GM12878 (cell line): Measurements from ENCODE around the gene STK33. TPM values are rescaled to one million over a fixed set of nuclear protein-coding genes. Genes with fewer than 3 reads are reported as not detected.

Source experiments
- ATAC-seq: fragments of 200-7000 bp; cut with Tn5 transposase; 3 replicates; pipeline ENCODE4 v1.9.1; 2020; ENCODE audit warnings: mild to moderate bottlenecking, moderate library complexity
- BruUV-seq: library from RNA; stranded (reverse); fragments of 400-500 nt; replicated peaks from 2 replicates; lab custom pipeline; 2021; lab: Mats Ljungman, UMichigan
- CTCF ChIA-PET: fragments of 300-600 bp; sonication (Branson Sonifier 250); formaldehyde crosslinking; extraction: SDS; loops from one replicate; lab custom pipeline; 2021; ENCODE audit warnings: inconsistent platforms; lab: Yijun Ruan, JAX
- POLR2A ChIA-PET: fragments of 350-600 bp; formaldehyde crosslinking; extraction: SDS; loops from one replicate; lab custom pipeline; 2021; ENCODE audit warnings: inconsistent platforms; lab: Charles Lee
- RAD21 ChIA-PET: fragments of 300-600 bp; sonication (Branson Sonifier 250); formaldehyde crosslinking; loops from one replicate; lab custom pipeline; 2023; ENCODE audit warnings: antibody characterized with exemption; ENCODE audit not compliant: unreplicated experiment; lab: Charles Lee
- SMC1A ChIA-PET: fragments of 300-600 bp; sonication (Branson Sonifier 250); formaldehyde crosslinking; loops from one replicate; lab custom pipeline; 2023; ENCODE audit not compliant: unreplicated experiment, uncharacterized antibody; lab: Charles Lee
- DNase-seq: peaks from one replicate; pipeline ENCODE4 v3.0.0-alpha.2; 2011; ENCODE audit warnings: low read depth, low spot score
- FAIRE-seq: peaks from 3 replicates; lab custom pipeline; 2011; peaks lifted over from hg19 to GRCh38; lab: Jason Lieb, UNC
- H2AFZ ChIP-seq: 2 replicates; pipeline ENCODE4 v1.6.0; 2011; ENCODE audit warnings: low read depth, low read length, control low read depth; ENCODE audit not compliant: control insufficient read depth
- H3K27ac ChIP-seq: 2 replicates; pipeline ENCODE4 v1.5.1; 2011; ENCODE audit warnings: control low read depth; ENCODE audit not compliant: control insufficient read depth, insufficient read depth
- H3K27me3 ChIP-seq, 2 experiments: replicated peaks in 1 of 2; 2 replicates each; pipeline versions ENCODE4 v1.6.0 to v1.6.1; 2011; ENCODE audit warnings: low read length in 1 of 2; ENCODE audit not compliant: control insufficient read depth in 2 of 2, insufficient read depth in 2 of 2
- H3K36me3 ChIP-seq, 2 experiments: 2 replicates each; pipeline ENCODE4 v1.5.1; 2011; ENCODE audit warnings: low read length in 1 of 2; ENCODE audit not compliant: control insufficient read depth in 2 of 2, insufficient read depth in 2 of 2
- H3K4me1 ChIP-seq: 2 replicates; pipeline ENCODE4 v1.6.1; 2011; ENCODE audit warnings: mild to moderate bottlenecking, low read length, moderate library complexity, mixed read lengths; ENCODE audit not compliant: control insufficient read depth, insufficient read depth
- H3K4me2 ChIP-seq: 2 replicates; pipeline ENCODE4 v1.6.0; 2011; ENCODE audit warnings: control low read depth; ENCODE audit not compliant: control insufficient read depth, insufficient read depth
- H3K4me3 ChIP-seq: fragments of 200-600 bp; sonication (generic); 2 replicates; pipeline ENCODE4 v1.5.1; 2016
- H3K79me2 ChIP-seq: 2 replicates; pipeline ENCODE4 v1.6.0; 2011; ENCODE audit warnings: low read length; ENCODE audit not compliant: control insufficient read depth, insufficient read depth
- H3K9ac ChIP-seq: 2 replicates; pipeline ENCODE4 v1.8.0; 2011; ENCODE audit warnings: low read length, control low read depth, mixed read lengths; ENCODE audit not compliant: control insufficient read depth, insufficient read depth
- H3K9me3 ChIP-seq: replicated peaks from 3 replicates; pipeline ENCODE4 v1.5.1; 2011; ENCODE audit warnings: mild to moderate bottlenecking, low read length; ENCODE audit not compliant: control insufficient read depth, insufficient read depth
- H4K20me1 ChIP-seq: 2 replicates; pipeline ENCODE4 v1.6.0; 2011; ENCODE audit not compliant: control insufficient read depth, insufficient read depth
- BACH1 ChIP-seq: fragments of 450-650 bp; IDR thresholded peaks from 2 replicates; pipeline ENCODE4 v1.6.1; 2017; ENCODE audit warnings: mild to moderate bottlenecking, borderline replicate concordance
- ESRRA ChIP-seq: IDR thresholded peaks from 2 replicates; pipeline ENCODE4 v1.6.1; 2012; ENCODE audit warnings: mild to moderate bottlenecking, low read length, improper control_type of control experiment
- EZH2 ChIP-seq: IDR thresholded peaks from 2 replicates; pipeline ENCODE4 v1.6.1; 2012; ENCODE audit warnings: low read depth, mild to moderate bottlenecking, control low read depth, inconsistent platforms, low read length, borderline replicate concordance; ENCODE audit not compliant: control insufficient read depth
- HDGF ChIP-seq: fragments of 450-650 bp; IDR thresholded peaks from 2 replicates; pipeline ENCODE4 v1.6.1; 2016; ENCODE audit warnings: antibody characterized with exemption
- NFXL1 ChIP-seq: fragments of 450-650 bp; IDR thresholded peaks from 2 replicates; pipeline ENCODE4 v1.6.1; 2017; ENCODE audit warnings: antibody characterized with exemption, mild to moderate bottlenecking, borderline replicate concordance
- SRF ChIP-seq, 2 experiments: IDR thresholded peaks; 2 replicates each; pipeline ENCODE4 v1.6.1; 2011; ENCODE audit warnings: low read depth in 2 of 2, low read length in 2 of 2, mild to moderate bottlenecking in 1 of 2, moderate library complexity in 1 of 2
- WGBS: methylation state at CpG from one replicate; pipeline ENCODE4 v1.1.6; 2016; ENCODE audit warnings: low lambda C conversion rate; ENCODE audit not compliant: insufficient replicate concordance, insufficient coverage; ENCODE audit errors: missing lambda C conversion rate; 5-methylcytosine and 5-hydroxymethylcytosine counted together
- in situ Hi-C: fragments of 300-500 bp; cut with MboI; formaldehyde crosslinking; loops from 9 replicates; pipeline ENCODE4 v1.14.3; 2018; ENCODE audit warnings: mixed read lengths
- intact Hi-C: fragments of 100-400 bp; cut with micrococcal nuclease; formaldehyde crosslinking; loops from one replicate; pipeline ENCODE4 v1.14.2; 2022; ENCODE audit not compliant: unreplicated experiment
- polyA plus RNA-seq, 11 experiments: library from polyadenylated mRNA; depleted of rRNA in 4 of 11; unstranded in 6 of 11; stranded (reverse) in 5 of 11; fragments of >200 nt; fragmentation: Nextera tagmentation in 4 of 11; fragmentation: Illumina TruSeq in 1 of 11; extraction: Ambion mirVana in 4 of 11; extraction: Trizol in 1 of 11; gene quantifications; 1 replicate in 1 of 11; 2 replicates in 10 of 11; pipeline versions ENCODE4 v1.2.1 to v1.2.3, GENCODE V29; 2011 to 2016; ENCODE audit warnings: inconsistent platforms in 2 of 11, missing spikeins in 2 of 11, low read depth in 1 of 11
- total RNA-seq, 4 experiments: library from RNA; depleted of rRNA in 3 of 4; stranded (reverse); fragments of >200 nt in 3 of 4; fragmentation: Illumina TruSeq in 1 of 4; extraction: Trizol in 1 of 4; gene quantifications; 2 replicates each; pipeline versions ENCODE4 v1.2.1 to v1.2.3, GENCODE V29; 2013 to 2021
- TF ChIP-seq, protein P1 (sequence below): IDR thresholded peaks from 2 replicates; pipeline ENCODE4 v1.6.1; 2011; ENCODE audit warnings: borderline replicate concordance, low read depth, mild to moderate bottlenecking, moderate library complexity, mixed read lengths, low read length; ENCODE audit not compliant: insufficient read depth; ENCODE audit errors: extremely low read length
- TF ChIP-seq, protein P2 (sequence below): fragments of 450-650 bp; IDR thresholded peaks from 2 replicates; pipeline ENCODE4 v1.6.1; 2018; ENCODE audit warnings: borderline replicate concordance, mild to moderate bottlenecking; ENCODE audit not compliant: partially characterized antibody

Gene STK33
- total and polyA plus RNA-seq, 10 of the 15 experiments (the other 5 are each of a cell fraction or from before 2014, with no cell fraction given): 5.2 to 27.3 (median 18.3) TPM

DNA sequence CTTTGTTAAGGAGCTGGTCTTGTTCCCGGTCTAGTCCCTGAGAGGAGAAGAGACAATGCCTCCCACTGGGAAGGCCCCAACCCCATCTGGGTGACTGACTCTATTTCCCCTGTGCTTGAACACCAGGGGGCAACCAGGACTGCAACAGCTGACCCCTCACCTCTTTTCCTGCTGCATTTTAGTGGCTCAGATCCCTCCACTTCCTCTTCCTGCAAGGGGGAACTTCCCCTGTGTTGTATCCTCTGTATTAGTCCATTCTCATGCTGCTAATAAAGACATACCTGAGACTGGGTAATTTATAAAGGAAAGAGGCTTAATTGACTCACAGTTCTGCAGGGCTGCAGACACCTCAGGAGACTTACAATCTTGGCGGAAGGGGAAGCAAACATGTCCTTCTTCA, 246.1 kb downstream of the STK33 start (continued):
- TF ChIP-seq, protein P1, sequence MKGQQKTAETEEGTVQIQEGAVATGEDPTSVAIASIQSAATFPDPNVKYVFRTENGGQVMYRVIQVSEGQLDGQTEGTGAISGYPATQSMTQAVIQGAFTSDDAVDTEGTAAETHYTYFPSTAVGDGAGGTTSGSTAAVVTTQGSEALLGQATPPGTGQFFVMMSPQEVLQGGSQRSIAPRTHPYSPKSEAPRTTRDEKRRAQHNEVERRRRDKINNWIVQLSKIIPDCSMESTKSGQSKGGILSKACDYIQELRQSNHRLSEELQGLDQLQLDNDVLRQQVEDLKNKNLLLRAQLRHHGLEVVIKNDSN: no peak
- no peak for TF ChIP-seq BACH1

DNA sequence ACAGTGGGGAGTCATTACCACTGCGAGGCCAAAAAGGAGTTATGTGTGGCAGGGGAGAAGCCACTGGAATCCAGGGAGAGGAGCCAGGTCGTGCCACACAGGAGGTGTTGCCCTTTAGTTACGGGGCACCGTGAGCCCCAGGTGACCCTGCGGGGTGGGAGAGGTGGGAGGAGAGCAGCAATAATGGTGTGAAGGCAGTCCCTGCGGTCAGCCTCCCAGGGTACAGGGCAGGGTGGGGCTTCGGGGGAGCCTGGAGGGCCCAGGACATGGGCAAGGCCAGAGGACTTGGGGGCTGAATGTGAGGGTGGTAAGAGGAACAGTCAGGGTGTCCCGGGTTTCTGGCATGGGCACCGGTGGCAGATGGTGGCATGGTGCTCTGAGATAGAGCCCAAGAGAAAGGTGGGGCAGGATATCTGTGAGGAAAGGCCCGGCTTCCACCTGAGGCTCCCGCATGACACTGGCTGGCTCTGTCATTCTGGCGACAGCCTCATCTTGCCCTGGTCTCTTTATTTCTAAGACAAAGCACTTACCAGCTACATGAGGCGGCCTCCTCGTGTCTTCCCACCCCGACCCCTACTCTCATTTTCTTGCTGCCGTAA, 247.8 kb downstream of the STK33 start:
- intact Hi-C loops (no loop called here), in situ Hi-C loops (no loop called here)
- FAIRE-seq: no peak
- no peak overlapping the region for H3K9ac ChIP-seq
- no TSS peak for BruUV-seq
- peaks cover 1% of the 10 kb centered on the region; the same call in 1 of the 3 replicates for H3K9me3 ChIP-seq
- H4K20me1 ChIP-seq: no peaks in the 10 kb centered on the region
- no peak overlapping the region for H3K27ac ChIP-seq
- DNase-seq: no peak
- H3K27me3 ChIP-seq: no peaks in the 10 kb centered on the region
- H3K4me1 ChIP-seq: peaks cover 15% of the 10 kb centered on the region
- ChIA-PET CTCF (interaction anchor here (0.8 to 1.4 kb wide), 4 partner anchors 9 to 468 kb away, joined by 3 to 7 read pairs (median 3); no protein-coding TSS in a partner anchor), RAD21 (no interaction called here), POLR2A (no interaction called here), SMC1A (interaction anchor here (1.0 kb wide), 1 partner anchor 198 kb away, joined by 3 read pairs; no protein-coding TSS in a partner anchor)
- 81% methylated on average over 12 of the region's 16 CpGs for WGBS
- H3K36me3 ChIP-seq: no peaks in the 10 kb centered on the region
- H2AFZ ChIP-seq: no peak overlapping the region
- H3K79me2 ChIP-seq: no peaks in the 10 kb centered on the region
- TF ChIP-seq ESRRA (no peak), SRF (IDR thresholded peaks at IDR 0.05; ENCODE audit: low read depth in 2 of 2, low read length in 2 of 2) (no peak), NFXL1 (no peak), HDGF (no peak), EZH2 (no peak)
- TF ChIP-seq, protein P2, sequence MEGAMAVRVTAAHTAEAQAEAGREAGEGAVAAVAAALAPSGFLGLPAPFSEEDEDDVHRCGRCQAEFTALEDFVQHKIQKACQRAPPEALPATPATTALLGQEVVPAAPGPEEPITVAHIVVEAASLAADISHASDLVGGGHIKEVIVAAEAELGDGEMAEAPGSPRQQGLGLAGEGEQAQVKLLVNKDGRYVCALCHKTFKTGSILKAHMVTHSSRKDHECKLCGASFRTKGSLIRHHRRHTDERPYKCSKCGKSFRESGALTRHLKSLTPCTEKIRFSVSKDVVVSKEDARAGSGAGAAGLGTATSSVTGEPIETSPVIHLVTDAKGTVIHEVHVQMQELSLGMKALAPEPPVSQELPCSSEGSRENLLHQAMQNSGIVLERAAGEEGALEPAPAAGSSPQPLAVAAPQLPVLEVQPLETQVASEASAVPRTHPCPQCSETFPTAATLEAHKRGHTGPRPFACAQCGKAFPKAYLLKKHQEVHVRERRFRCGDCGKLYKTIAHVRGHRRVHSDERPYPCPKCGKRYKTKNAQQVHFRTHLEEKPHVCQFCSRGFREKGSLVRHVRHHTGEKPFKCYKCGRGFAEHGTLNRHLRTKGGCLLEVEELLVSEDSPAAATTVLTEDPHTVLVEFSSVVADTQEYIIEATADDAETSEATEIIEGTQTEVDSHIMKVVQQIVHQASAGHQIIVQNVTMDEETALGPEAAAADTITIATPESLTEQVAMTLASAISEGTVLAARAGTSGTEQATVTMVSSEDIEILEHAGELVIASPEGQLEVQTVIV: no peak
- no peak overlapping the region for H3K4me2 ChIP-seq
- ATAC-seq: no peak
- no peak overlapping the region for H3K4me3 ChIP-seq
